ENCODE measurements around the gene INPP5K.

The INPP5K gene

DNA sequence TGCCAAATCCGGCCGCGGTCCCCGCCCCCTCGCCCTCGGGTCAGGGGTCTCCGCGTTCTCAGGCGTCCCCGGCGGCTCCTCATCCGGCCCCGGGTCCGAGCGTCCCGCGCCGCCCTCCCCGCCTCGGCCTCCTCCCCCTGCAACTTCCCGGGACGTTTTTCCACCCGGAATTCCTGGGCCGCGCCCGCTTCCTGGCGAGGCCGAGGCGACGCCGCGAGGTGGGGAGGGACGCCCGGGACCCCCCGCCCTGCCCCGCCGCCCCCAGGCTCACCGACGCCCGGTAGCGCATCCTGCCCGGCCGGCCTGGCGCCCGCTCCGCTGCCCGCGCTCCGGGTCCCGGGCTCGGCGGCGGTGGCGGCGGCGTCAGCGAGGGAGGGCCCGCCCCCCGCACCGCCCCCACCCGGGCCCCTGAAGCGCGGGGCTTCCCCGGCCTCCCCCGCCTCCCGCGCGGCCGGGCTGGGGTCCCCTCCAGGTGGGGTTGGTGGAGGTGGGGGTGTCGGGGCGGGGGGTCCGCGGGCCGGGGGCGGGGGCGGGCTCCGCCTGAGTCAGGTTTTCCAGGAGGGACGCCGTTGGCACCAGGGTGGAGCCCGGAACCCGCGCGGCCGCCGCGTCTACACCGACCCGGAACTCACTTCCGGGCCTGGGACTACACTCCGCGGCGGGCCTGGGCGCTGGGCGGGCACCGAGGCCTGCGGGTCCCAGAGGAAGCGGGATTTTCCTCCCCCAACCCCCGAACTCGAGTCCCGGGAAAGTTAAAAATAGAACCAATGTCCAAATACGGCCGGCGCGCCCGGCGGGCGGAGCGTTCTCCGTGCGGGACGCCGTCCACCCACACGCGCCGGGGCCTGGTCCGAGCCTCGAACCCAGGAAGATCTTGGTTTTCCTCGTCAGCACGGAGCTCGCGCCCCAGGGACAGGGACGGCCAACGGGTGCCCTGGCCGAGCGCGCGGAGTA is 30.7 kb downstream of the INPP5K start:
- CTCF ChIA-PET = no interaction called here
- POLR2A ChIA-PET = interaction anchor here (1.2 kb wide), 1 partner anchor 30 kb away, joined by 5 read pairs; the partner anchor contains the start of gene CRK
- no peak for DNase-seq (ENCODE audit: low read depth, low spot score)
- peak overlapping the region; percentile 73 for H3K4me3 ChIP-seq (ENCODE audit: low read depth, low read length)
- TF ChIP-seq, protein P1, sequence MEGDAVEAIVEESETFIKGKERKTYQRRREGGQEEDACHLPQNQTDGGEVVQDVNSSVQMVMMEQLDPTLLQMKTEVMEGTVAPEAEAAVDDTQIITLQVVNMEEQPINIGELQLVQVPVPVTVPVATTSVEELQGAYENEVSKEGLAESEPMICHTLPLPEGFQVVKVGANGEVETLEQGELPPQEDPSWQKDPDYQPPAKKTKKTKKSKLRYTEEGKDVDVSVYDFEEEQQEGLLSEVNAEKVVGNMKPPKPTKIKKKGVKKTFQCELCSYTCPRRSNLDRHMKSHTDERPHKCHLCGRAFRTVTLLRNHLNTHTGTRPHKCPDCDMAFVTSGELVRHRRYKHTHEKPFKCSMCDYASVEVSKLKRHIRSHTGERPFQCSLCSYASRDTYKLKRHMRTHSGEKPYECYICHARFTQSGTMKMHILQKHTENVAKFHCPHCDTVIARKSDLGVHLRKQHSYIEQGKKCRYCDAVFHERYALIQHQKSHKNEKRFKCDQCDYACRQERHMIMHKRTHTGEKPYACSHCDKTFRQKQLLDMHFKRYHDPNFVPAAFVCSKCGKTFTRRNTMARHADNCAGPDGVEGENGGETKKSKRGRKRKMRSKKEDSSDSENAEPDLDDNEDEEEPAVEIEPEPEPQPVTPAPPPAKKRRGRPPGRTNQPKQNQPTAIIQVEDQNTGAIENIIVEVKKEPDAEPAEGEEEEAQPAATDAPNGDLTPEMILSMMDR (IDR thresholded peaks at IDR 0.05; ENCODE audit: insufficient read depth, low read length, missing control alignments) = no peak

GRCh38 chr17:1484676-1485422 is 31.6 kb downstream of the INPP5K start:
- CTCF ChIA-PET = no interaction called here
- peak overlapping the region; percentile 73 for H3K4me3 ChIP-seq (ENCODE audit: low read depth, low read length)
- TF ChIP-seq, protein P1 (IDR thresholded peaks at IDR 0.05; ENCODE audit: insufficient read depth, low read length, missing control alignments) = no peak
- POLR2A ChIA-PET = interaction anchor here (1.2 kb wide), 1 partner anchor 29 kb away, joined by 5 read pairs; the partner anchor contains the start of gene CRK
- DNase-seq (ENCODE audit: low read depth, low spot score) = no peak

GRCh38 chr17:1484060-1484535 is 32.3 kb downstream of the INPP5K start:
- ChIA-PET CTCF (no interaction called here), POLR2A (interaction anchor here (0.7 to 1.2 kb wide), 2 partner anchors 28 to 108 kb away, joined by 5 to 6 read pairs; partner anchors contain the start of gene CRK)
- TF ChIP-seq, protein P1 (IDR thresholded peaks at IDR 0.05; ENCODE audit: insufficient read depth, low read length, missing control alignments) = no peak
- H3K4me3 ChIP-seq (ENCODE audit: low read depth, low read length) = peak overlapping the region; percentile 73
- no peak for DNase-seq (ENCODE audit: low read depth, low spot score)

DNA sequence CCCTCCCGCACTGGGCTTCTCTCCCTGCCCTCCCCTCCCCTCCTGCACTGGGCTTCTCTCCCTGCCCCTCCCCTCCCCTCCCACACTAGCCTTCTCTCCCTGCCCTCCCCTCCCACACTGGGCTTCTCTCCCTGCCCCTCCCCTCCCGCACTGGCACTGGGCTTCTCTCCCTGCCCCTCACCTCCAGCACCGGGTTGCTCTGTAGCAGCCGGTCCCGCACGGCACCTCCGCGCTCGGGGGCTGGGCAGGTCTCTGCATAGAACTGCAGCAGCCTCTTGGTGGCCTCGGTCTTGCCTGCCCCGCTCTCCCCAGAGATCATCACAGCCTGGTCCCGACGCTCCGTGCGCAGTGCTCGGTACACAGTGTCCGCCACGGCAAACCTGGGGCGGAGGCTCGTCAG is 33.7 kb downstream of the INPP5K start:
- POLR2A ChIA-PET = no interaction called here
- DNase-seq (ENCODE audit: low read depth, low spot score) = no peak
- CTCF ChIA-PET = no interaction called here
- no peak overlapping the region for H3K4me3 ChIP-seq (ENCODE audit: low read depth, low read length)
- TF ChIP-seq, protein P1 (IDR thresholded peaks at IDR 0.05; ENCODE audit: insufficient read depth, low read length, missing control alignments) = no peak

DNA sequence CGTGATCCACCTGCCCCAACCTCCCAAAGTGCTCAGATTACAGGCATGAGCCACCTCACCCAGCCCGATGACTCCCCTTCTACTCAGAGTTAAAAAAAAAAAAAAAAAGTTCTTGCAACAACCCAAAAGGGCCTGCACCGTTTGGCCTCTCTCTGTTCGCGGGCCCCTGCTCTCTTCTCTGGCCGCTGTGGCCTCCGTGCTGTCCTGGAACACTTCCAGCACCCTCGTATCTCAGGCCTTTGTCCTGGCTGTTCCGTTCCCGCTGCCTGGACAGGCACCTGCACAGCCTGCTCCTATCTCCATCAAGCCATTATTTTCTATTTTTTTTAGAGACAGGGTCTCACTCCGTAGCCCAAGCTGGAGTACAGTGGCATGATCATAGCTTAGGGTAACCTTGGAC is 34.7 kb downstream of the INPP5K start:
- POLR2A ChIA-PET = interaction anchor here (0.8 kb wide), 1 partner anchor 19 kb away, joined by 3 read pairs; no protein-coding TSS in a partner anchor
- CTCF ChIA-PET = no interaction called here

More for the DNA sequence above, 34.7 kb downstream of the INPP5K start:
- TF ChIP-seq, protein P1 (IDR thresholded peaks at IDR 0.05; ENCODE audit: insufficient read depth, low read length, missing control alignments) = no peak
- DNase-seq (ENCODE audit: low read depth, low spot score) = no peak
- no peak overlapping the region for H3K4me3 ChIP-seq (ENCODE audit: low read depth, low read length)
